Measurements from ENCODE around the gene ZNRF1.

DNA sequence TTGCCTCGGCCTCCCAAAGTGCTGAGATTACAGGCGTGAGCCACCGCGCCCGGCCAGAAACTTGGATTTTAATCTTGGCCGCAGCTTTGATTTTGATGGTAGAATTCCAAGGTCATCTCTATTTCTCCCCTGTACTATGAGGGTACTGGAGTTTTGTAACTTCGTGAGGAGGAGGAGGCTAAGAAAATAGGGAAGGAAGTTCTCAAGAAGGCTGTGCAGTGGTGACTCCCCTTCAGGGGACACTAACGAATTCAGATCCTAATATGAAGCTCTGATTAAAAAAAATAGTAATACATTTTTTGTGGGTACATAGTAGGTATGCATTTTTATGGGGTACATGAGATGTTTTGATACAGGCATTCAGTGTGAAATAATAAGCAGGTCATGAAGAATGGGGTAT is 61.9 kb downstream of the ZNRF1 start:
- no peak for TF ChIP-seq RAD21 (IDR thresholded peaks at IDR 0.05 in 1 of 2, conservative IDR thresholded peaks at IDR 0.05 in 1 of 2; ENCODE audit: low read depth in 2 of 2, low read length in 2 of 2)
- no peak for TF ChIP-seq CTCF (IDR thresholded peaks at IDR 0.05; ENCODE audit: control extremely low read depth in 1 of 3, insufficient read depth in 1 of 3, low read depth in 1 of 3, low read length in 3 of 3)
- TF ChIP-seq, protein P1, sequence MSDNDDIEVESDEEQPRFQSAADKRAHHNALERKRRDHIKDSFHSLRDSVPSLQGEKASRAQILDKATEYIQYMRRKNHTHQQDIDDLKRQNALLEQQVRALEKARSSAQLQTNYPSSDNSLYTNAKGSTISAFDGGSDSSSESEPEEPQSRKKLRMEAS (IDR thresholded peaks at IDR 0.05) = no peak
- TF ChIP-seq EZH2 (IDR thresholded peaks at IDR 0.05; ENCODE audit: low read depth, low read length, severe bottlenecking) = no peak
- no peak for TF ChIP-seq POLR2A (IDR thresholded peaks at IDR 0.05; ENCODE audit: control extremely low read depth in 1 of 2, low read depth in 2 of 2, low read length in 2 of 2)
- no peak for TF ChIP-seq JUND (IDR thresholded peaks at IDR 0.05; ENCODE audit: low read length)

Data from H1 (cell line).